DND-41 (cell line): ENCODE data around the gene PPARD.

Experiments used
- EZH2 ChIP-seq: IDR thresholded peaks from 3 replicates; pipeline ENCODE4 v1.6.1; 2012; ENCODE audit warnings: borderline replicate concordance, low read depth, mild to moderate bottlenecking, moderate library complexity, low read length, inconsistent platforms; ENCODE audit not compliant: severe bottlenecking
- TF ChIP-seq, protein P1 (sequence below): IDR thresholded peaks from 2 replicates; pipeline ENCODE4 v1.5.1; 2012; ENCODE audit warnings: borderline replicate concordance, low read length, moderate library complexity, mild to moderate bottlenecking; ENCODE audit not compliant: poor library complexity, severe bottlenecking; ENCODE audit errors: extremely low read depth

DNA sequence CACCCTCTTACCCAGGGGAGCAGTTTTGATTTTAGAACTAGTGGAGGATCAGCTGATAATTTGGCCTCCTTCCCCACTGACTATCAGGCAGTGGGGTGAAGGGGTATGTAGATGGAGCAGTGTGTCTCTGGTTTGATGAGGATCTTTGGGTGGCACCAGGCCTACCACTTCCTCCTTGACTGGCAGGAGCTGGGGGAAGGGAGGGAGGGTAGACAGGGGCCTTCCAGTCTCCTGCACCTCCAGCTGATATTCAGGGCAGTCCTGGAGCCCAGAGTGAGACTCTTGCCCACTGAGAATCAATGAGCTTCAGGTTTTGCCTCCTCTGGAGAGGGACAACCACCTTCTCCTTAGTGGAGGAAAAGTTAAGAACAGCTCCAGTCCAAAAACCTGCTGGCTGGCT lies 41.5 kb upstream of the PPARD start:
- TF ChIP-seq, protein P1, sequence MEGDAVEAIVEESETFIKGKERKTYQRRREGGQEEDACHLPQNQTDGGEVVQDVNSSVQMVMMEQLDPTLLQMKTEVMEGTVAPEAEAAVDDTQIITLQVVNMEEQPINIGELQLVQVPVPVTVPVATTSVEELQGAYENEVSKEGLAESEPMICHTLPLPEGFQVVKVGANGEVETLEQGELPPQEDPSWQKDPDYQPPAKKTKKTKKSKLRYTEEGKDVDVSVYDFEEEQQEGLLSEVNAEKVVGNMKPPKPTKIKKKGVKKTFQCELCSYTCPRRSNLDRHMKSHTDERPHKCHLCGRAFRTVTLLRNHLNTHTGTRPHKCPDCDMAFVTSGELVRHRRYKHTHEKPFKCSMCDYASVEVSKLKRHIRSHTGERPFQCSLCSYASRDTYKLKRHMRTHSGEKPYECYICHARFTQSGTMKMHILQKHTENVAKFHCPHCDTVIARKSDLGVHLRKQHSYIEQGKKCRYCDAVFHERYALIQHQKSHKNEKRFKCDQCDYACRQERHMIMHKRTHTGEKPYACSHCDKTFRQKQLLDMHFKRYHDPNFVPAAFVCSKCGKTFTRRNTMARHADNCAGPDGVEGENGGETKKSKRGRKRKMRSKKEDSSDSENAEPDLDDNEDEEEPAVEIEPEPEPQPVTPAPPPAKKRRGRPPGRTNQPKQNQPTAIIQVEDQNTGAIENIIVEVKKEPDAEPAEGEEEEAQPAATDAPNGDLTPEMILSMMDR: no peak
- TF ChIP-seq EZH2: no peak
